HCT116 (cell line): ENCODE measurements around the gene DYNC2I2. TPM values are rescaled to one million over a fixed set of nuclear protein-coding genes. Genes with fewer than 3 reads are reported as not detected.

Source experiments
- ATAC-seq: fragments of 200-7000 bp; cut with Tn5 transposase; 2 replicates; pipeline ENCODE4 v1.9.1; 2020; ENCODE audit warnings: mild to moderate bottlenecking, moderate library complexity
- BruUV-seq: library from RNA; stranded (reverse); fragments of 400-500 nt; replicated peaks from 2 replicates; lab custom pipeline; 2021; lab: Mats Ljungman, UMichigan
- CTCF ChIA-PET: fragments of 300-600 bp; sonication (Branson Sonifier 250); formaldehyde crosslinking; loops from one replicate; lab custom pipeline; 2021; ENCODE audit warnings: antibody characterized with exemption; lab: Charles Lee
- POLR2A ChIA-PET: fragments of 300-600, 350-600 bp; sonication (Branson Sonifier 250); formaldehyde crosslinking; loops from one replicate; lab custom pipeline; 2021; ENCODE audit warnings: antibody characterized with exemption; lab: Charles Lee
- RAD21 ChIA-PET, 2 experiments: fragments of 300-600 bp; sonication (Branson Sonifier 250); formaldehyde crosslinking; loops; one replicate each; lab custom pipeline; 2023; ENCODE audit warnings: low total read pairs in 2 of 2; ENCODE audit not compliant: uncharacterized antibody in 2 of 2, unreplicated experiment in 2 of 2, low non-redundant PET in 1 of 2; lab: Charles Lee
- DNase-seq: peaks from one replicate; pipeline ENCODE4 v3.0.0-alpha.2; 2010; ENCODE audit warnings: low read depth, low spot score
- H2AFZ ChIP-seq: fragments of 200-600 bp; shearing (Covaris generic), sonication (generic); 2 replicates; pipeline ENCODE4 v1.6.1; 2017; ENCODE audit warnings: low read depth, mixed run types, mixed read lengths, antibody characterized with exemption, low read length; ENCODE audit not compliant: poor library complexity, severe bottlenecking
- H3K27ac ChIP-seq: 2 replicates; pipeline ENCODE4 v1.5.1; 2012; ENCODE audit warnings: low read depth, low read length
- H3K27me3 ChIP-seq: fragments of 200-600 bp; sonication (generic); 2 replicates; pipeline ENCODE4 v1.6.1; 2016; ENCODE audit warnings: mixed run types, low read length, mixed read lengths; ENCODE audit not compliant: insufficient read depth
- H3K36me3 ChIP-seq, 2 experiments: fragments of 200-500 bp in 1 of 2; fragments of 200-600 bp in 1 of 2; sonication (Bioruptor generic) in 1 of 2; sonication (generic) in 1 of 2; 2 replicates each; pipeline versions ENCODE4 v1.5.1 to v1.6.1; 2014 to 2016; ENCODE audit warnings: low read length in 2 of 2, inconsistent platforms in 1 of 2, mixed read lengths in 1 of 2, mixed run types in 1 of 2; ENCODE audit not compliant: insufficient read depth in 2 of 2, control insufficient read depth in 1 of 2
- H3K4me1 ChIP-seq, 2 experiments: fragments of 200-600 bp in 1 of 2; sonication (generic) in 1 of 2; 2 replicates each; pipeline versions ENCODE4 v1.5.1 to v1.6.1; 2012 to 2017; ENCODE audit warnings: low read length in 2 of 2, inconsistent platforms in 1 of 2, mild to moderate bottlenecking in 1 of 2, mixed read lengths in 1 of 2, mixed run types in 1 of 2, moderate library complexity in 1 of 2; ENCODE audit not compliant: insufficient read depth in 2 of 2, control insufficient read depth in 1 of 2
- H3K4me2 ChIP-seq: fragments of 200-600 bp; sonication (generic); 2 replicates; pipeline ENCODE4 v1.6.1; 2017; ENCODE audit warnings: mixed run types, low read length, mixed read lengths
- H3K4me3 ChIP-seq, 2 experiments: fragments of 200-600 bp in 1 of 2; sonication (generic) in 1 of 2; replicated peaks in 1 of 2; 2 replicates each; pipeline ENCODE4 v1.5.1; 2011 to 2016; ENCODE audit warnings: low read length in 2 of 2, control low read depth in 1 of 2, low read depth in 1 of 2, mild to moderate bottlenecking in 1 of 2, mixed read lengths in 1 of 2, mixed run types in 1 of 2
- H3K79me2 ChIP-seq: fragments of 200-600 bp; sonication (generic); 2 replicates; pipeline ENCODE4 v1.6.1; 2017; ENCODE audit warnings: mild to moderate bottlenecking, mixed run types, low read length, moderate library complexity, mixed read lengths; ENCODE audit not compliant: insufficient read depth
- H3K9ac ChIP-seq: fragments of 200-600 bp; sonication (generic); 2 replicates; pipeline ENCODE4 v1.6.1; 2016; ENCODE audit warnings: low read length, mixed read lengths
- H3K9me2 ChIP-seq: fragments of 200-600 bp; sonication (generic), shearing (Covaris generic); 2 replicates; pipeline ENCODE4 v1.6.1; 2017; ENCODE audit warnings: mixed run types, mild to moderate bottlenecking, moderate library complexity; ENCODE audit not compliant: insufficient read depth
- H3K9me3 ChIP-seq, 2 experiments: fragments of 200-500 bp in 1 of 2; fragments of 200-600 bp in 1 of 2; sonication (Bioruptor generic) in 1 of 2; sonication (generic) in 1 of 2; 2 replicates each; pipeline ENCODE4 v1.6.1; 2014 to 2017; ENCODE audit warnings: low read length in 2 of 2, mixed read lengths in 2 of 2, inconsistent platforms in 1 of 2, low read depth in 1 of 2, mild to moderate bottlenecking in 1 of 2, mixed run types in 1 of 2, moderate library complexity in 1 of 2; ENCODE audit not compliant: control insufficient read depth in 1 of 2, insufficient read depth in 1 of 2
- H4K20me1 ChIP-seq: fragments of 200-600 bp; sonication (generic), shearing (Covaris generic); 2 replicates; pipeline ENCODE4 v1.6.1; 2017; ENCODE audit warnings: mixed run types, mild to moderate bottlenecking, moderate library complexity; ENCODE audit not compliant: insufficient read depth
- CBX3 ChIP-seq: IDR thresholded peaks from 2 replicates; pipeline ENCODE4 v1.6.1; 2012; ENCODE audit warnings: low read depth
- ELF1 ChIP-seq: IDR thresholded peaks from 2 replicates; pipeline ENCODE4 v1.6.1; 2012; ENCODE audit warnings: low read depth, borderline replicate concordance
- EZH2 ChIP-seq: fragments of 200-600 bp; sonication (generic); IDR thresholded peaks from 2 replicates; pipeline ENCODE4 v1.6.1; 2017; ENCODE audit warnings: antibody characterized with exemption, mixed run types
- YY1 ChIP-seq: IDR thresholded peaks from 2 replicates; pipeline ENCODE4 v1.6.1; 2011; ENCODE audit warnings: low read length, low read depth, moderate library complexity, mild to moderate bottlenecking; ENCODE audit not compliant: insufficient replicate concordance; ENCODE audit errors: extremely low read depth
- intact Hi-C: fragments of 100-400 bp; cut with micrococcal nuclease; formaldehyde crosslinking; loops from 2 replicates; pipeline ENCODE4 v1.10.0; 2022
- total RNA-seq: library from RNA; stranded (reverse); gene quantifications from one replicate; pipeline ENCODE4 v1.2.1, GENCODE V29; 2021; ENCODE audit not compliant: unreplicated experiment
- TF ChIP-seq, protein P1 (sequence below), 3 experiments: fragments of 200-600 bp in 1 of 3; sonication (generic) in 1 of 3; IDR thresholded peaks in 2 of 3; conservative IDR thresholded peaks in 1 of 3; 2 replicates each; pipeline ENCODE4 v1.5.1; 2012 to 2017; ENCODE audit warnings: low read depth in 2 of 3, low read length in 2 of 3, antibody characterized with exemption in 1 of 3, borderline replicate concordance in 1 of 3, control low read depth in 1 of 3, mild to moderate bottlenecking in 1 of 3, mixed read lengths in 1 of 3, mixed run types in 1 of 3, moderate library complexity in 1 of 3; ENCODE audit not compliant: insufficient read depth in 1 of 3

Gene DYNC2I2
- total RNA-seq, 1 experiment from 2014 or later = 155 TPM

DNA sequence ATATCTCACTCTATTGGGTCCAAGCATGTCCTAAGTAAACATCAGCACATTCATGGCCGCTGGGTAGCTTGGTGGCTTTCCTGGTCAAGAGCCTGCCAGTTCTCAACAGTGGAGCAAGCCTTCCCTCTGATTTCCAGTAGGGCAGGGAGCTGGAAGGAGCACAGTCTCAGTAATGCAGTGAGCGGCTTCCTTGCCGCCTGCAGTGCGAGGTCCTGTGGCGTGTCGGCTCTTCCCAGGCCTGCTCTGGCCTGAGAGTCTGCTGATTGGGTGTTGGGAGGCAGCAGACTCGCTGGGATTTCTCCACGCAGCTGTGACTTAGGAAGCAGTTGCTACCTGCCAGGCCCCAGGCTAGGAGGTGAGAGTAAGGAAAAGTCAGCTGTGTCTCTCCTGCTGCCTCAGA, 53.0 kb downstream of the DYNC2I2 start:
- no peaks in the 10 kb centered on the region for H3K9me3 ChIP-seq
- ChIA-PET RAD21 (no interaction called here), POLR2A (interaction anchor here (0.7 kb wide), 1 partner anchor 9 kb away, joined by 3 read pairs; no protein-coding TSS in a partner anchor), CTCF (no interaction called here)
- intact Hi-C loops = no loop called here
- H4K20me1 ChIP-seq = no peaks in the 10 kb centered on the region
- TF ChIP-seq, protein P1, sequence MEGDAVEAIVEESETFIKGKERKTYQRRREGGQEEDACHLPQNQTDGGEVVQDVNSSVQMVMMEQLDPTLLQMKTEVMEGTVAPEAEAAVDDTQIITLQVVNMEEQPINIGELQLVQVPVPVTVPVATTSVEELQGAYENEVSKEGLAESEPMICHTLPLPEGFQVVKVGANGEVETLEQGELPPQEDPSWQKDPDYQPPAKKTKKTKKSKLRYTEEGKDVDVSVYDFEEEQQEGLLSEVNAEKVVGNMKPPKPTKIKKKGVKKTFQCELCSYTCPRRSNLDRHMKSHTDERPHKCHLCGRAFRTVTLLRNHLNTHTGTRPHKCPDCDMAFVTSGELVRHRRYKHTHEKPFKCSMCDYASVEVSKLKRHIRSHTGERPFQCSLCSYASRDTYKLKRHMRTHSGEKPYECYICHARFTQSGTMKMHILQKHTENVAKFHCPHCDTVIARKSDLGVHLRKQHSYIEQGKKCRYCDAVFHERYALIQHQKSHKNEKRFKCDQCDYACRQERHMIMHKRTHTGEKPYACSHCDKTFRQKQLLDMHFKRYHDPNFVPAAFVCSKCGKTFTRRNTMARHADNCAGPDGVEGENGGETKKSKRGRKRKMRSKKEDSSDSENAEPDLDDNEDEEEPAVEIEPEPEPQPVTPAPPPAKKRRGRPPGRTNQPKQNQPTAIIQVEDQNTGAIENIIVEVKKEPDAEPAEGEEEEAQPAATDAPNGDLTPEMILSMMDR (IDR thresholded peaks at IDR 0.05 in 2 of 3, conservative IDR thresholded peaks at IDR 0.05 in 1 of 3; ENCODE audit: borderline replicate concordance in 1 of 3, insufficient read depth in 1 of 3, low read depth in 2 of 3, low read length in 2 of 3) = no peak
- TF ChIP-seq YY1 = no peak
- H3K27ac ChIP-seq = no peak overlapping the region
- no peak overlapping the region for H3K4me2 ChIP-seq
- H3K9ac ChIP-seq = no peak overlapping the region
- DNase-seq (no peak), ATAC-seq (no peak)
- no peak overlapping the region for H2AFZ ChIP-seq
- no peak overlapping the region for H3K4me3 ChIP-seq
- no peaks in the 10 kb centered on the region for H3K9me2 ChIP-seq
- H3K4me1 ChIP-seq = no peaks in the 10 kb centered on the region
- H3K36me3 ChIP-seq = peaks cover 42 to 58% of the 10 kb centered on the region in 2 experiments; a peak in 3 of 4 replicates
- BruUV-seq = no TSS peak
- no peaks in the 10 kb centered on the region for H3K79me2 ChIP-seq
- H3K27me3 ChIP-seq = no peaks in the 10 kb centered on the region

DNA sequence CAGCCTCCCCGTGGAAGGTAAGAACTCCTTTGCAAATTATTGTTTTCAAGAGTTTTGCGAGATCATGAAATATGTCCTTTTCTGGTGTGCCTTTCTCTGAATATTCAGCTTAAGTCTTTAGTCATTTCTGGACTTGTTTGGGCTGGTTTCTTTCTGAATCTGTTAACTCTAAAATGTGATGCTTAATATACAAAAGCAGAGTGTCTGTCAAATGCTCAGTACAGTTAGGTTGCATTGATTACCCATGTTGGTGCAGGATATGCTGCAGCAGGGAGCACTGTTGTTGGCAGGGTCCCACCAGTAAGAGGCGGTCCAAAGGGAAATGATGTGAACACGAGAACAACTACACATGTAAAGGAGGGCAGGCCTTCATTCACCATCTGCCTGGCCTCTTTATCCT, 56.5 kb downstream of the DYNC2I2 start:
- RAD21 ChIA-PET = no interaction called here
- Histone ChIP-seq H3K4me3 (no peak overlapping the region), H3K36me3 (peaks cover 40% of the 10 kb centered on the region in 2 experiments; a peak in 3 of 4 replicates)
- POLR2A ChIA-PET = no interaction called here
- intact Hi-C loops = no loop called here
- no peak for TF ChIP-seq YY1
- TF ChIP-seq ELF1 = no peak
- TF ChIP-seq EZH2 = no peak
- TF ChIP-seq CBX3 = no peak
- TF ChIP-seq, all 23 proteins: peak for 0
- Histone ChIP-seq H3K9me3 (no peaks in the 10 kb centered on the region), H3K9ac (no peak overlapping the region), H3K9me2 (no peaks in the 10 kb centered on the region), H4K20me1 (no peaks in the 10 kb centered on the region), H3K79me2 (no peaks in the 10 kb centered on the region), H2AFZ (no peak overlapping the region), H3K4me2 (no peak overlapping the region), H3K4me1 (no peaks in the 10 kb centered on the region), H3K27me3 (no peaks in the 10 kb centered on the region), H3K27ac (no peak overlapping the region)
- no peak for DNase-seq
- CTCF ChIA-PET = no interaction called here
- no TSS peak for BruUV-seq
- ATAC-seq = no peak
